Stimulated activated CD4-positive, alpha-beta T cell treated with anti-CD3 and anti-CD28 coated beads, Interleukin-1b, Interleukin-23, amount 100 ng/mL, for 24 hours (primary cell): ENCODE results near the gene BPI.
A peak's percentile ranks its signal among the peaks of the same experiment; 100 is the strongest.
"Not testable (repeated sequence)": the region's sequence is repeated elsewhere in the genome, so short reads cannot be mapped to it uniquely, and the experiment has no call there.

Experiments used
- DNase-seq, 4 experiments: peaks; one replicate each; pipeline ENCODE4 v3.0.0-alpha.2; 2020; ENCODE audit warnings: low read depth in 4 of 4, low spot score in 1 of 4

The BPI gene

DNA sequence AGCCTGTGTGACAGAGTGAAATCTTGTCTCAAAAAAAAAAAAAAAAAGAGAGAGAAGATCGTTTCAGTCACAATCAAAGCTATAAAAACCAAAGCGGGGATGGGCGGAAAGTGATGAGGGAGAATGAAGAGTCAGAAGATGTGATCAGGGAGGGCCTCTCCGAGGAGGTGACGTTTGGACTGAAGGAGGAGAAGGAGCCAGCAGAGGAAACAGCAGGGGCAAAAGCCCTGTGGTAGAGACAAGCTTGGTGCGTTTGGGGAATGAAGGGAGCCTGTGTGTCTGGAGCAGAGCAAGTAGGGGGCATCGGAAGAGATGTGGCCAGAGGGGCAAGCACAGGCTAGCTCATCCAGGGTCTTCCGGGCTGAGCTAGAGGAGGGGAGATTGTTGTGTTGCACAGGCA lies 27.9 kb downstream of the BPI start:
- no peak for DNase-seq

GRCh38 chr20:38334016-38334415 lies 30.1 kb downstream of the BPI start:
- no peak for DNase-seq

DNA sequence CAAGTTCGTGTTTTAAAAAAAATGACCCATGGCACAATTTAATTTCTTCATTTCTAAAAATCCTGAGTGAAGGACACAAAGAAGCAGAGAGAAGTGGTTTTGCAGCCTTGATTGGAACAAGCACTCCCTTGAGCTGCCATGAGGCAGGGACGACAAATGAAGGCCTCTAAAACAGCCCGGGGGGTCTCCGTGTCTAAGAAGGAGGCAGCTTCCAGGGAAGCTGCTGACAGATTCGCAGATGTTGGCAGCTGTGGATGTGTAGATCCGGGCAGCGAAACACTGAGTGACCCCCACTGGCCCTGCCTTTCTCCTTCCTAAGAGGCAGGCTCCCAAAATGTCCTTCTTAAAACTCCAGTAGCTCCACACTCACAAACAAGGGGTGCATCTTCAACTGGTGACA lies 32.8 kb downstream of the BPI start:
- no peak for DNase-seq

DNA sequence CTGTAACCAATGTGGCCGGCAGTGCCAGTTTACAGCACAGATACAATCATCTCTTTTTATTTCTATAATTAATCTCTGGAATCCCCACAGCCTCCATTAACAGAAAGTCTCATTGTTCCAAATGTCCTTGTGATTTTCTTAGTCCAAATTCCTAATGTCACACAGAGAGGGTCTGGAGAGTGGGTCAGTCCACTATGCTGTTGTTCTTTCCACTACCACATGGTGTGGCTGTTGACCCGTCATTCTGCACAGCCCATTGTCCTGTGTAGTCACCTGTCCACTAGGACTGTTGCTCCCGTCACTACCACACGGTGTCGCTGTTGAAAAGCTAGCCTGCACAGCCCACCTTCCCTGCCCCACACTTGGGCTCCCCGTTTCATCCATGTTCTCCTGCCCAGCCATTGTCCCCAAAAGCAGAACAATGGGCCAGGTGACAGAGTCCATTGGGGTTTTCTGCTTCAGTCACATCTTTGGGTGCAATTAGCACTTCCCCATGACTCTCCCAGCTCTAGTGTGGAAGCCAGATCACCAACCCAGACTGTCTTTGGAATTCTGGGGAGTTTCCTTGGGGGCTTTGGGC lies 33.7 kb downstream of the BPI start:
- DNase-seq: peak in 1 of 4 experiments; percentile 6

GRCh38 chr20:38338849-38339520 lies 35.0 kb downstream of the BPI start:
- DNase-seq: no peak

- DNase-seq: not testable (repeated sequence)
Observed at GRCh38 chr20:38339521-38339896, 35.6 kb downstream of the BPI start.

GRCh38 chr20:38339997-38340396 lies 36.0 kb downstream of the BPI start:
- DNase-seq: no peak

- DNase-seq: no peak
Observed at GRCh38 chr20:38340693-38341092, 36.7 kb downstream of the BPI start.

- DNase-seq: no peak
Observed at GRCh38 chr20:38342216-38342615, 38.3 kb downstream of the BPI start.

GRCh38 chr20:38342713-38343310 lies 38.9 kb downstream of the BPI start:
- DNase-seq: no peak

- no peak for DNase-seq
Observed at GRCh38 chr20:38343311-38344106, 39.6 kb downstream of the BPI start.

- DNase-seq: no peak
Observed at GRCh38 chr20:38344107-38344701, 40.2 kb downstream of the BPI start.

- no peak for DNase-seq
Observed at GRCh38 chr20:38345643-38346042, 41.7 kb downstream of the BPI start.

GRCh38 chr20:38346247-38346651 lies 42.3 kb downstream of the BPI start, which contains the start of gene LBP:
Gene LBP (plus strand): TSS chr20:38346482. CDS start chr20:38346517, 35 bp downstream.
- DNase-seq: no peak

- DNase-seq: no peak
Observed at GRCh38 chr20:38346741-38347140, 42.8 kb downstream of the BPI start.

DNA sequence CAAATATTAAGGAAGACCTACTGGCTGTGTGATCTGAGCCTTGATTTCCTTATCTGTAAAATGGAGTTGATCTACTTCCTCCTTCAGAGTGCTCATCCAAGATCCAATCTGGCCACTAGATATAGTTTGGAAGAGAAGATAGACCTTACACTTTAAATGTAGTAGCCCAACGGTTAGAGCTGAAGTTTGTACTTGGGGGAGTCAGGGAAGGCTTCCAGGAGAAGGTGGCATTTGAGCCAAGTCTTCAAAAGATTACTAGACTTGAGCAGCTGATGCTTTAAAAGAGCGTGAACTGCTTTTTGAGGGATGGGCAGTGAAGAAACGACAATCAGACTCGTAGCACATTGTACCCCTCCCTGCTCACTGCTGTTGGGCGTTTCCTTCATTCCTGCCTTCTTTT lies 45.9 kb downstream of the BPI start:
- no peak for DNase-seq

GRCh38 chr20:38350879-38351775 lies 47.2 kb downstream of the BPI start:
- no peak for DNase-seq

- no peak for DNase-seq
Observed at GRCh38 chr20:38353316-38353715, 49.4 kb downstream of the BPI start.

DNA sequence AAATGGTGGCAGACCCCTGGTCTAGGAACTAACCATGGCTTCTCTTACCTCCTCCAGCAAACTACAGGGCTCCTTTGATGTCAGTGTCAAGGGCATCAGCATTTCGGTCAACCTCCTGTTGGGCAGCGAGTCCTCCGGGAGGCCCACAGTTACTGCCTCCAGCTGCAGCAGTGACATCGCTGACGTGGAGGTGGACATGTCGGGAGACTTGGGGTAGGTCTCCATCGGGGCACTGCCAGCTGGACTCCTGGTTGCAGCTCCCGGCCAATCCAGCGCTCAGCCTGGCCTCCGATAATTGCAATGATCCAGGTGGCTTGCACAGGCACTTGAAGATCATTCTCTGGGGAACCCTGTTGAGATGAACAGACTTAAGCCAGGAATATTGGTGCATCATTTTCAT lies 50.3 kb downstream of the BPI start:
- DNase-seq: no peak
